Stimulated activated CD4-positive, alpha-beta T cell treated with anti-CD3 and anti-CD28 coated beads, Interleukin-1b, Interleukin-23, amount 100 ng/mL, for 1 hour (primary cell): Measurements from ENCODE around the gene ADCY6.

Experiments used
- DNase-seq, 2 donors: peaks; one replicate each; pipeline ENCODE4 v3.0.0-alpha.2; 2020; ENCODE audit warnings: low read depth in 2 of 2

The ADCY6 gene

GRCh38 chr12:48788854-48789775, at the start of gene ADCY6:
Gene ADCY6, minus strand, starts transcription at chr12:48789089. Its CDS starts 5,655 bp downstream, at chr12:48783434.
- DNase-seq: no peak

GRCh38 chr12:48838048-48838447, 49.2 kb upstream of the ADCY6 start:
- no peak for DNase-seq

DNA sequence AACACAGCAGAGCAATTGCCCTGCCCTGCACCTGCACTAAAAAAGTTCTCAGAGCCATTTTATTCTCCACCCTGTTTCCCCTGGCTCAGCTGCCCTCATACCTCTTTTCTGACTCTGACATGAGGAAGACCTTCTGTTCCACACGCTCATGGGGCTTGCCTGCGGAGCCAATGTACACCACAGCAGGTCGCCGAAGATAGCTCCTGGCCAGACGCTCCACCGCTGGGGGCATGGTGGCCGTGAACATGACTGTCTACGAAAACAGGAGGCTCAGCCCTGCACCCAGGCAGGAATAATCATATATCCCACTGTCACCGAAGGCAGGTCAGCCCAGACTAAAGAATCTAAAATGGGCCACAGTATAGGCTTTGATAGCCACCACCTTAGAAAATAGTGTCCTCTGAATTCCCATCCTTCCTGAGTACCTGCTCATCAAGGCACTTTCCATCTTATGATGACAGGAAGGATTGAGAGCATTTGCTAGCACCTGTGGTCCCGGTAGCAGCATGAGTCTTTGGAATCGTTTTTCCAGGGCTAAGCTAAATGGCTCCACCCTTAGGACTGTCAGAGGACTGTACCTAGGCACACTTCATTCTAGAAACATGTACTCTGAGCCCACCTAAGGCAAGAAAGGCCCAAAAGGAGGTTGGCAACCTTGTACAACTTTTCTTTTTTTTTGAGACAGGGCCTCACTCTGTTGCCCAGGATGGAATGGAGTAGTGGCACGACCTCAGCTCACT, 43.6 kb upstream of the ADCY6 start:
- DNase-seq: no peak

DNA sequence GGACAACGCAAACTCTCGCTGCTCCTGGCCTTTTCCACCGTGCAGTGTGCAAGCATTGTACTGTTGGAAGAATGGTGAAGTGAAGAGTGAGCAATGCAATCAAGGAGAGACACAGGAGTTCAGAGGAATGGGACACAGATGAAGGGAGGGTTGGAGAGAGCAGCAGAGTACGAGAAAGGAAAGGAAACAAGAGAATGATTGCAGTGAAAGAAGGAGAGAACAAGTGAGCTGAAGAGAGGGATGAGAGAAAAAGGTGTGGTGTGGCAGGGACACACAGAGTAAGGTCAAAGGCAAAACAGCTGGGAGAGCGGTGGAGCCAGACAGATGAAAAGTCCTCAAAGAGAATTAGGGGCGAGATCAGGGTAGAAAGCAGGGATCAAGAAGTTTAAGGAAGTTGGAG, 42.4 kb upstream of the ADCY6 start:
- DNase-seq: no peak

GRCh38 chr12:48828841-48829575, 40.1 kb upstream of the ADCY6 start:
- DNase-seq: no peak

DNA sequence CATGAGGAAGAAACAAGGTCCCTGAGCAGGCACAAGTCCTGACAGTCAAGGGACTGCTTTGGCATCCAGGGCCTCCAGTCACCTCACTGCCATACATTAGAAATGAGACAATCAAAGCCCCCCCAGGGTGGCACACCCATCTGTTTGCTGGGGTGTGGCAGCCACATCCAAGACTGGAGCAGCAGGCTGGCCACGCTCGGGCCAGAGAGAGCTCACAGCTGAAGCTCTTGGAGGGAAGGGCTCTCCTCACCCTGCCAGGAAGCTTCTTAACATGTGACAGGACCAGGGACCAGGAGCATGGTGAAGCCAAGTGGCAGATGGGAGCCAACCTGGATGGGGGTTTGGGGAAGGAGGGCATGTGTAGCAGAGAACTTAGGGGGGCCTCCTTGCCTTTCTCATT, 39.4 kb upstream of the ADCY6 start:
- no peak for DNase-seq

DNA sequence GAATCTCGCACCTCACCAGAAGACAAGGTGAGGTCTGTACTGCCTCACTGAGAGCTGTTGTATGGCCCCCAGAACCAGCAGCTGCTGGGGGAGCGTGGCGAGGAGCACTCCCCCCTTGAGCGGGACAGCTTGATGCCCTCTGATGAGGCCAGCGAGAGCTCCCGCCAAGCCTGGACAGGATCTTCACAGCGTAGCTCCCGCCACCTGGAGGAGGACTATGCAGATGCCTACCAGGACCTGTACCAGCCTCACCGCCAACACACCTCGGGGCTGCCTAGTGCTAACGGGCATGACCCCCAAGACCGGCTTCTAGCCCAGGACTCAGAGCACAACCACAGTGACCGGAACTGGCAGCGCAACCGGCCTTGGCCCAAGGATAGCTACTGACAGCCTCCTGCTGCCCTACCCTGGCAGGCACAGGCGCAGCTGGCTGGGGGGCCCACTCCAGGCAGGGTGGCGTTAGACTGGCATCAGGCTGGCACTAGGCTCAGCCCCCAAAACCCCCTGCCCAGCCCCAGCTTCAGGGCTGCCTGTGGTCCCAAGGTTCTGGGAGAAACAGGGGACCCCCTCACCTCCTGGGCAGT, 38.7 kb upstream of the ADCY6 start:
- DNase-seq: no peak

- no peak for DNase-seq
Measured at GRCh38 chr12:48827026-48827425, 38.1 kb upstream of the ADCY6 start.

GRCh38 chr12:48826209-48826855, 37.4 kb upstream of the ADCY6 start:
- no peak for DNase-seq

- no peak for DNase-seq
Measured at GRCh38 chr12:48824905-48825304, 36.0 kb upstream of the ADCY6 start.

DNA sequence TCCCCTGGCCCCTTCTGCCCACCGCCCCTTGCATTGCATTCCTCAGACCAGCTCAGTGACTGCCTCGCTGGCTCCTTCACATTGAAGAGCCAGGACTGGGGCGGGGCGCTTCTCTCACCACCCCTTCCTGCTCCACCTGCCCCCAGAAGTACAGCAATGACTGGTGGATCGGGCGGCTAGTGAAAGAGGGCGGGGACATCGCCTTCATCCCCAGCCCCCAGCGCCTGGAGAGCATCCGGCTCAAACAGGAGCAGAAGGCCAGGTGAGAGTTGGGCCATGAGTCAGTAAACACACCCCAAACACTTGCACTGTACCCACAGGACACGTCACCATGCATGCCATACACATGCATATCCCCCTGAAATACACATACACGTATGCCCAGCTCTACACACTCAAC, 35.2 kb upstream of the ADCY6 start:
- DNase-seq: no peak

DNA sequence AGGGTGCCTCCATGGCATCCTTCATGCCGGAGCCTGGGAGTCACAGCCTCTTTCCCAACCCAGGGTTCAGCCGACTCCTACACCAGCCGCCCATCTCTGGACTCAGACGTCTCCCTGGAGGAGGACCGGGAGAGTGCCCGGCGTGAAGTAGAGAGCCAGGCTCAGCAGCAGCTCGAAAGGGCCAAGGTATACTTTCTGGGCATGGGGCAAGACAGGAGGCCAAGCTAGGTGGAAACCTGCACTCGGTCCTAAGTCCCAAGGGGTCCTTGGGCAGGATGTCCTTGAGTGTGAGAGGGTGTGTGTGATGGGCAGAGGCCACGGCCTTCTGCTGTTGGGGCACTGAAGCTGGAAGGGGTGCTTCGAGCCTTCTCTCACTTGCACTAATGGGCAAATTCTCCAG, 34.4 kb upstream of the ADCY6 start:
- no peak for DNase-seq

DNA sequence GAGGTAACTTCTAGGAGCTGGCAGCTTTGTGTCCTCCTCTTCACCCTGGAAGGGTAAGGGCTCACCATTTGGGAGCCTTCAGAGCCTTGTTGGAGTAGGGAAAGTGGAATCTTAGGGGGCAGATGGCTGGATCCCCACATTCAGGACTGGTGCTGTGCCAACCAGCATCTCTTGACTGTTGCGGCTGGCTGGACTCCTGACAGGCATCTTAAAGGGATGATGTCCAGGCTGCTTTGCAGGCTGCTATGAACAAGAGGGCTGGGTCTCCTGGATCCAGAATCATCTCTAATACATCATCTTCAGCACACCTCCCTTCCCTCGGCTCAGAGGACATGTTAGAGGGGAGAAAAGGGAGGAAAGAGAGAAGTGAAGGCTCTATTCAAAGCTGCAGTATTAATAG, 33.8 kb upstream of the ADCY6 start:
- DNase-seq: no peak

GRCh38 chr12:48822139-48822538, 33.2 kb upstream of the ADCY6 start:
- DNase-seq: no peak

DNA sequence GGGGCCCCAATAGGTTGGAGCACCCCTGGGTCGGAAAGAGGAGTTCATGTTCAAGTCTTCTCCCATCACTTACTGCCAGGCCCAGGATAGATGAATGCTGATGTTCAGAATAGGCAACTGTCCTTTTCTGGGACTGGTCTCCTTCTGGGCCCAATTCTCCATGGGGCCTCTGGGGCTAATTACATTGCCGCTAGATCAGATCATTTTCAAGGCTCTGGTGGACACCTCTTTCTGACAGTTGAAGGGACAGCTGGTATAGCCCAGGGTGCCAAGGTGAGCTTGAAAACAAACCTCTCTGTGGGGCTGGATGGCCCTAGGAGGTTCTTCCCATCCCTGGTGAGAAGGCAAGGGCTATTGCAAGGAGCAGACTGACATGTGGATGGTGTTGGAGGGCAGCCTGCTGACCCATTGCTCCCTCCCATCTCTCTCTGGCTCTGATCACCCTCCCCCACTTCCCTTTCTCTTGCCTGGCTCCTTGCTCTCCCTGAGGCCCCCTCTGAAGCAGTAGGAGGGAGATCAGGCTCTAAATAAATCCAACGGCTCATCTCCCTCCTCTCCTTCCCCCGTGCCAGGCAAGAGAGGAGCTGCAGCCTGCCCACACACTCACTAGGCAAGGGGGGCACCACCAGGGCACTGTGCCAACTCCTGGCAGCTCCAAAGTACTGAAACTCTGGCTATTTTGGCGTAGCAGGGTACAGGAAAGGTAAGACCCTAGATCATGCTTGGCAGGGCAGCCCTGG, 31.3 kb upstream of the ADCY6 start:
- no peak for DNase-seq

DNA sequence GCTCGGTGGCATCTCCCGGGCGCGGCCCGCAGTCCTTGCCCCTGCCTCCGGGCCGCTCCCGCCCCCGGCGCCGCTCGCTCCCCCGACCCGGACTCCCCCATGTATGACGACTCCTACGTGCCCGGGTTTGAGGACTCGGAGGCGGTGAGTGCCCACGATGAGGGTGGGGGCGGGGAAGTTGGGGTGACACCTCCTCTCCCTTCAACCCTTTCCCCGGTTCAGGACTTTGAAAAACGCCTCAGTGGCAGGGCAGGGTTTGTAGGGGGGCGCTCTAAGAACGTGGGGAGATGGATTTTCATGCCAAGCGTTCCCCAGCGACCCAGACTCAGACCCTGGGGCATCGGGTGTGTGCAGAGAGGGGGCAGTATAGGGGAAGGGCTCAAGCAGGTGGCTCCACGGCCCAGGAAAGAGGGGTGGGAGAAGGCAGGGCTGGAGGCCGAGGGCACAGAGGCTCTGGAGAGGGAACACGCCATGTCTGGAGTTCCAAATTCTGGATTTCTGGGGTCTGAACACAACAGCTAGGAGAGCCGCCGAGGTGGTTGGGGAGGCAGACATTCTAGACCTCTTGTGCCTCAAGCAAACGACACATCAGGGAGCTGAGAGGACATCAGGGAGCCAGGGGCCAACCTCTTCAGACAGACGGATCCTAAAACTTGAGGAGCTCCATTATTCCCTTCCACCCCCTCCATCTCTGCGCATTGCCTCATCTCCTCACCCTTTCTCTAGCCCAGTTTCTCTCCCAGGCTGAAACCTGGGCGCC, 30.1 kb upstream of the ADCY6 start:
- DNase-seq: no peak

GRCh38 chr12:48817873-48818830, 29.3 kb upstream of the ADCY6 start, which contains the start of gene CACNB3:
Gene CACNB3, plus strand, starts transcription at chr12:48818496. Its CDS starts 434 bp downstream, at chr12:48818930.
- peak; percentile 37 to 73 for DNase-seq

DNA sequence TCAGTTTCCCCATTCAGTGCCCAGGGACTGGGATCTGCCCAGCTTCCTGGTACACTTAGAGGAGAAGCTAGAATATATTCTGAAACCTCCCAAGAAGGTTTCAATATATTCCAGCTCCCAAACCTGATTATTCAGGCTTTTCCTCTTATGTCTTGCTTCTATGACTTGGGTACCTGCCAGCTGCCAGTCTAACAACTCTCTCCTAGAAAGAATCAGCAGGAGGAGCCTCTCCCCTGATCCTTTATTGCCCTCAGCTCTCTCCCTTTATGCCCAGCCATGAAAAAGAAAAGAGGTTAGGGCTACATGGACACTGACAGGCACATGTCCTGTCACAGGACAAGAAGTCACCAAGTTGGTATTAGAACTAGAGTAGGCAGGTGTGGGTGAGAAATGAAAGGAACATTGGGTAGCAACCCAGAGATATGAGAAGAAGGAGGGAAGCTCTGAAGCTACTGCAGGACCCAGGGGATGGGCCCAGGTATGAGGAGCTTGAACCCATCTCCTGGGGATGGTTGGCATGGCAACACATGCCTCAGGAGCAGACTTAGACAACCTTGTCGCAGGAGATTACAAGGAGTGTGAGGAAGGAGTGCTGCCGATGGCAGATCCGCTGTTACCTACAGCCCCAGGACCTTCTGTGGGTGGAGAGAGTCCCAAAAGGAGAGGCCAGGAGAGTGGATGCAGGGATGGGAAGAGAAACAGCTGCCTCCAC, 27.4 kb upstream of the ADCY6 start:
- DNase-seq: no peak
